ENCODE results near the gene TGFBR3. TPM values are rescaled to one million over a fixed set of nuclear protein-coding genes. Genes with fewer than 3 reads are reported as not detected.

TGFBR3 gene
- total and polyA plus RNA-seq, 2 of the 13 experiments (the other 11 are each of a cell fraction or from before 2014, with no cell fraction given) = 76.5 to 195 TPM

DNA sequence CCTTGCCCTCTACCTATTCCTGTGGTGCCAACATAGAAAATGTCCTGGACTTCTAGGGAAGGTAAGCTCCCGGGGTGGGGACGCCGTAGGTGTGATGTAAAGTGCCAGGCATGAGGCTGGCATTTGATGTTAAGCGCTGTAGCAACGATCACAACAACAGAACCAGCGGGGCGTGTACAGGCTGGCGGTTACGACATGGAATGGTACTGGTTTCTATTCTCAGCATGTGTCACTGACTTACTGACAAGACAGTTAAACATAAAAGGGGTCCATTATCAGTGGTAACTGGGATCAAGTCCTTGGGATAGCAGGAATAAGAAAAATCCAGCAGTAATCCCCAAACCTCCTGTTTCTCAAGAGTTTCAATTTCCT, 58.9 kb downstream of the TGFBR3 start (continued):
- TF ChIP-seq, protein P1, sequence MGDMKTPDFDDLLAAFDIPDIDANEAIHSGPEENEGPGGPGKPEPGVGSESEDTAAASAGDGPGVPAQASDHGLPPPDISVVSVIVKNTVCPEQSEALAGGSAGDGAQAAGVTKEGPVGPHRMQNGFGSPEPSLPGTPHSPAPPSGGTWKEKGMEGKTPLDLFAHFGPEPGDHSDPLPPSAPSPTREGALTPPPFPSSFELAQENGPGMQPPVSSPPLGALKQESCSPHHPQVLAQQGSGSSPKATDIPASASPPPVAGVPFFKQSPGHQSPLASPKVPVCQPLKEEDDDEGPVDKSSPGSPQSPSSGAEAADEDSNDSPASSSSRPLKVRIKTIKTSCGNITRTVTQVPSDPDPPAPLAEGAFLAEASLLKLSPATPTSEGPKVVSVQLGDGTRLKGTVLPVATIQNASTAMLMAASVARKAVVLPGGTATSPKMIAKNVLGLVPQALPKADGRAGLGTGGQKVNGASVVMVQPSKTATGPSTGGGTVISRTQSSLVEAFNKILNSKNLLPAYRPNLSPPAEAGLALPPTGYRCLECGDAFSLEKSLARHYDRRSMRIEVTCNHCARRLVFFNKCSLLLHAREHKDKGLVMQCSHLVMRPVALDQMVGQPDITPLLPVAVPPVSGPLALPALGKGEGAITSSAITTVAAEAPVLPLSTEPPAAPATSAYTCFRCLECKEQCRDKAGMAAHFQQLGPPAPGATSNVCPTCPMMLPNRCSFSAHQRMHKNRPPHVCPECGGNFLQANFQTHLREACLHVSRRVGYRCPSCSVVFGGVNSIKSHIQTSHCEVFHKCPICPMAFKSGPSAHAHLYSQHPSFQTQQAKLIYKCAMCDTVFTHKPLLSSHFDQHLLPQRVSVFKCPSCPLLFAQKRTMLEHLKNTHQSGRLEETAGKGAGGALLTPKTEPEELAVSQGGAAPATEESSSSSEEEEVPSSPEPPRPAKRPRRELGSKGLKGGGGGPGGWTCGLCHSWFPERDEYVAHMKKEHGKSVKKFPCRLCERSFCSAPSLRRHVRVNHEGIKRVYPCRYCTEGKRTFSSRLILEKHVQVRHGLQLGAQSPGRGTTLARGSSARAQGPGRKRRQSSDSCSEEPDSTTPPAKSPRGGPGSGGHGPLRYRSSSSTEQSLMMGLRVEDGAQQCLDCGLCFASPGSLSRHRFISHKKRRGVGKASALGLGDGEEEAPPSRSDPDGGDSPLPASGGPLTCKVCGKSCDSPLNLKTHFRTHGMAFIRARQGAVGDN (CRISPR knock-in tag; IDR thresholded peaks at IDR 0.05) = peak; percentile 51; the same call in 1 of the 2 replicates
- TF ChIP-seq TBL1XR1 (IDR thresholded peaks at IDR 0.05; ENCODE audit: borderline replicate concordance, low read length, partially characterized antibody) = peak; percentile 45
- TF ChIP-seq ZBTB38 (CRISPR knock-in tag; IDR thresholded peaks at IDR 0.05) = peak; percentile 33; the same call in 1 of the 2 replicates
- TF ChIP-seq ZNF34 (CRISPR knock-in tag; IDR thresholded peaks at IDR 0.05; ENCODE audit: borderline replicate concordance) = no peak
- TF ChIP-seq ZNF816 (CRISPR knock-in tag; IDR thresholded peaks at IDR 0.05; ENCODE audit: borderline replicate concordance) = 0 out of 2 replicates have a peak, but pooled peaks have one; percentile 11
- TF ChIP-seq ERF (CRISPR knock-in tag; IDR thresholded peaks at IDR 0.05) = peak; percentile 62
- peak; percentile 74; the same call in 1 of the 2 replicates for TF ChIP-seq MED13 (CRISPR knock-in tag; IDR thresholded peaks at IDR 0.05)
- TF ChIP-seq, protein P2, sequence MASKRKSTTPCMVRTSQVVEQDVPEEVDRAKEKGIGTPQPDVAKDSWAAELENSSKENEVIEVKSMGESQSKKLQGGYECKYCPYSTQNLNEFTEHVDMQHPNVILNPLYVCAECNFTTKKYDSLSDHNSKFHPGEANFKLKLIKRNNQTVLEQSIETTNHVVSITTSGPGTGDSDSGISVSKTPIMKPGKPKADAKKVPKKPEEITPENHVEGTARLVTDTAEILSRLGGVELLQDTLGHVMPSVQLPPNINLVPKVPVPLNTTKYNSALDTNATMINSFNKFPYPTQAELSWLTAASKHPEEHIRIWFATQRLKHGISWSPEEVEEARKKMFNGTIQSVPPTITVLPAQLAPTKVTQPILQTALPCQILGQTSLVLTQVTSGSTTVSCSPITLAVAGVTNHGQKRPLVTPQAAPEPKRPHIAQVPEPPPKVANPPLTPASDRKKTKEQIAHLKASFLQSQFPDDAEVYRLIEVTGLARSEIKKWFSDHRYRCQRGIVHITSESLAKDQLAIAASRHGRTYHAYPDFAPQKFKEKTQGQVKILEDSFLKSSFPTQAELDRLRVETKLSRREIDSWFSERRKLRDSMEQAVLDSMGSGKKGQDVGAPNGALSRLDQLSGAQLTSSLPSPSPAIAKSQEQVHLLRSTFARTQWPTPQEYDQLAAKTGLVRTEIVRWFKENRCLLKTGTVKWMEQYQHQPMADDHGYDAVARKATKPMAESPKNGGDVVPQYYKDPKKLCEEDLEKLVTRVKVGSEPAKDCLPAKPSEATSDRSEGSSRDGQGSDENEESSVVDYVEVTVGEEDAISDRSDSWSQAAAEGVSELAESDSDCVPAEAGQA (IDR thresholded peaks at IDR 0.05; ENCODE audit: low read depth) = peak; percentile 33; the same call in 1 of the 2 replicates
- TF ChIP-seq, protein P2 (CRISPR knock-in tag; IDR thresholded peaks at IDR 0.05; ENCODE audit: borderline replicate concordance) = no peak
- peak; percentile 74; the same call in 1 of the 2 replicates for TF ChIP-seq KLF6 (CRISPR knock-in tag; IDR thresholded peaks at IDR 0.05)
- peak; percentile 40; the same call in 1 of the 2 replicates for TF ChIP-seq CBFB (CRISPR knock-in tag; IDR thresholded peaks at IDR 0.05)
- TF ChIP-seq ZNF33B (CRISPR knock-in tag; IDR thresholded peaks at IDR 0.05) = no peak
- peak; percentile 48; the same call in 1 of the 2 replicates for TF ChIP-seq SIX4 (CRISPR knock-in tag; IDR thresholded peaks at IDR 0.05)
- peak; percentile 10; the same call in 1 of the 2 replicates for TF ChIP-seq TARDBP (CRISPR knock-in tag; IDR thresholded peaks at IDR 0.05)
- TF ChIP-seq ZNF3 (CRISPR knock-in tag; IDR thresholded peaks at IDR 0.05) = no peak
- TF ChIP-seq ZNF224 (CRISPR knock-in tag; IDR thresholded peaks at IDR 0.05) = no peak
- TF ChIP-seq HOXA3 (CRISPR knock-in tag; IDR thresholded peaks at IDR 0.05) = peak; percentile 88
- 0 out of 2 replicates have a peak, but pooled peaks have one; percentile 51 for TF ChIP-seq FOXK2 (IDR thresholded peaks at IDR 0.05)
- no peak for TF ChIP-seq THYN1 (CRISPR knock-in tag; IDR thresholded peaks at IDR 0.05; ENCODE audit: borderline replicate concordance, low read depth)
- no peak for TF ChIP-seq LCORL (IDR thresholded peaks at IDR 0.05)
- TF ChIP-seq LCORL (CRISPR knock-in tag; IDR thresholded peaks at IDR 0.05) = peak; percentile 46; the same call in 1 of the 2 replicates
